ENCODE results near the gene YRDC.

Gene YRDC, protein sequence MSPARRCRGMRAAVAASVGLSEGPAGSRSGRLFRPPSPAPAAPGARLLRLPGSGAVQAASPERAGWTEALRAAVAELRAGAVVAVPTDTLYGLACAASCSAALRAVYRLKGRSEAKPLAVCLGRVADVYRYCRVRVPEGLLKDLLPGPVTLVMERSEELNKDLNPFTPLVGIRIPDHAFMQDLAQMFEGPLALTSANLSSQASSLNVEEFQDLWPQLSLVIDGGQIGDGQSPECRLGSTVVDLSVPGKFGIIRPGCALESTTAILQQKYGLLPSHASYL

DNA sequence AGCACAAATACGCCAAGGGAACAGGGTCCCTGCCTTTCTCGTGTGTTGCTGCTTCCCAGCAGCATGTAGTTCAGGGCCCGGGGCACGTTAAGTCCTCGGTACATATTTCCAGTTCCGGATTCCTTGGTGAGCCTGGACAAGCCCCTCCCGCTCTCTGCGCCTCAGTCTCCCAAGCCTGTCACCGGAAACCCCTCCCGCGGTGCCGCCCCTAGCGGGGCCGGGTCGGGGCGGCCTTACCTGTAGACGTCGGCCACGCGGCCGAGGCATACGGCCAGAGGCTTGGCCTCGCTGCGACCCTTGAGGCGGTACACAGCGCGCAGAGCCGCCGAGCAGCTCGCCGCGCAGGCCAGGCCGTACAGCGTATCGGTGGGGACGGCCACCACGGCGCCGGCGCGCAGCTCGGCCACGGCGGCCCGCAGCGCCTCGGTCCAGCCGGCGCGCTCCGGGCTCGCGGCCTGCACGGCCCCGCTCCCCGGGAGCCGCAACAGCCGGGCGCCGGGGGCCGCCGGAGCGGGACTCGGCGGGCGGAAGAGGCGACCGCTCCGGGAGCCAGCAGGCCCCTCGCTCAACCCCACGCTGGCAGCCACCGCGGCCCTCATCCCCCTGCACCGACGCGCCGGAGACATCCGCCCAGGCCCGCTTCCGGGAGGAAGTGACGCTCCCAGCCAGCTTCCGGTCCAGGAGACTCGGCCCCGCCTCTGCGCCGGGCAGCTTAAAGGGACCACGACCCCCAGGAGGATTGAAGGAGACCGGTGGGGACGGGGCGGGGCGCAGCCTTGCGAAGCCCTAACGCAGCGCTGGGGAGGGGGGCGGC, at the start of gene YRDC, which contains the start of gene C1orf122:
YRDC (minus strand) TSS at position 654 of the 814 bp plus-strand sequence; CDS start at position 626, 28 bp downstream.
C1orf122 (plus strand) TSS at position 236 of the 814 bp plus-strand sequence. CDS start 615 bp downstream, outside the sequence.
- Histone ChIP-seq H3K4me3 (ENCODE audit: low read depth in 1 of 2, low read length in 1 of 2) (peak within 1 kb of the TSS; percentile 86 to 98), H3K27ac (peak within 1 kb of the TSS; percentile 93), H3K4me1 (ENCODE audit: control insufficient read depth in 1 of 2, insufficient read depth in 1 of 2, low read depth in 1 of 2, low read length in 1 of 2) (peaks cover 34 to 51% of the 10 kb centered on the region in 2 experiments), H3K36me3 (peaks cover 54% of the 10 kb centered on the region), H3K9me3 (no peaks in the 10 kb centered on the region), H3K27me3 (no peaks in the 10 kb centered on the region)
- TF ChIP-seq, protein P1, sequence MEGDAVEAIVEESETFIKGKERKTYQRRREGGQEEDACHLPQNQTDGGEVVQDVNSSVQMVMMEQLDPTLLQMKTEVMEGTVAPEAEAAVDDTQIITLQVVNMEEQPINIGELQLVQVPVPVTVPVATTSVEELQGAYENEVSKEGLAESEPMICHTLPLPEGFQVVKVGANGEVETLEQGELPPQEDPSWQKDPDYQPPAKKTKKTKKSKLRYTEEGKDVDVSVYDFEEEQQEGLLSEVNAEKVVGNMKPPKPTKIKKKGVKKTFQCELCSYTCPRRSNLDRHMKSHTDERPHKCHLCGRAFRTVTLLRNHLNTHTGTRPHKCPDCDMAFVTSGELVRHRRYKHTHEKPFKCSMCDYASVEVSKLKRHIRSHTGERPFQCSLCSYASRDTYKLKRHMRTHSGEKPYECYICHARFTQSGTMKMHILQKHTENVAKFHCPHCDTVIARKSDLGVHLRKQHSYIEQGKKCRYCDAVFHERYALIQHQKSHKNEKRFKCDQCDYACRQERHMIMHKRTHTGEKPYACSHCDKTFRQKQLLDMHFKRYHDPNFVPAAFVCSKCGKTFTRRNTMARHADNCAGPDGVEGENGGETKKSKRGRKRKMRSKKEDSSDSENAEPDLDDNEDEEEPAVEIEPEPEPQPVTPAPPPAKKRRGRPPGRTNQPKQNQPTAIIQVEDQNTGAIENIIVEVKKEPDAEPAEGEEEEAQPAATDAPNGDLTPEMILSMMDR (IDR thresholded peaks at IDR 0.05), result peak; percentile 39

DNA sequence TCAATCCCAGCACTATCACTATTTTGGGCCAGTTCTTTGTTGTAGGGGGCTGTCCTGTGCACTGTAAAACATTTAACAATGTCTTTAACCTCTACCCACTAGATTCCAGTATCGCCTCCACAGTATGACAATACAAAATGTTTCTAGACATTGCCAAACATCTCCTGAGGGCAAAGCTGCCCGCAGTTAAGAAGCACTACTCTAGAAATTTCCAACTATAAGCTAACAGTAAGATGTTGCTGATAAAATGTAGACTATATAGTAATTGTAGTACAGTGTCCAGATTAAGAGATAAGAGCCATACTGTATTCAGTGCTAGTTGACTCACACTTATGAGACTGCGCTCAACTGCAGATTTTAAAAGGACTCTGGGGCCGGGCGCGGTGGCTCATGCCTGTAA, 46.4 kb upstream of the YRDC start:
- Histone ChIP-seq H3K4me3 (ENCODE audit: low read depth in 1 of 2, low read length in 1 of 2) (peak overlapping the region in 1 of 2 experiments; percentile 55), H3K36me3 (peaks cover 37% of the 10 kb centered on the region), H3K27ac (peak overlapping the region; percentile 92), H3K9me3 (no peaks in the 10 kb centered on the region), H3K27me3 (no peaks in the 10 kb centered on the region), H3K4me1 (ENCODE audit: control insufficient read depth in 1 of 2, insufficient read depth in 1 of 2, low read depth in 1 of 2, low read length in 1 of 2) (peaks cover 95 to 97% of the 10 kb centered on the region in 2 experiments)
- TF ChIP-seq, protein P1 (IDR thresholded peaks at IDR 0.05), result no peak

DNA sequence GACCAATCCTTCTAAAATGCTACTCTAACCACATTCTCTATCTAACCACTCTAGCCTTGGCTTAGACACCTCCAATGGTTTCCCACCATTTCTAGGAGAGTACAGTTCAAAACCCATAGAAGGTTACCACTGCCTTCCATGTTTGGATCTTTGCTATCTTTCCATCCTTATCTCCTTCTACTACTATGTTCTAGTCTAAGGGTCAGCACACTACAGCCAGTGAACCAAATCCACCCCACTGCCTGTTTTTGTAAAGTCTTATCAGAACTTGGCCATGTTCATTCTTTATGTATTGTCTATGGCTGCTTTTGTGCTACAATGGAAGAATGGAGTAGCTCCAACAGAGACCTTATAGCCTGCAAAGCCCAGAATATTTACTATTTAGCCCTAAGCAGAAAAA, 45.1 kb upstream of the YRDC start:
- Histone ChIP-seq H3K27ac (peak overlapping the region; percentile 92), H3K9me3 (no peaks in the 10 kb centered on the region), H3K4me1 (ENCODE audit: control insufficient read depth in 1 of 2, insufficient read depth in 1 of 2, low read depth in 1 of 2, low read length in 1 of 2) (peaks cover 100% of the 10 kb centered on the region in 2 experiments), H3K27me3 (no peaks in the 10 kb centered on the region), H3K4me3 (ENCODE audit: low read depth in 1 of 2, low read length in 1 of 2) (peak overlapping the region; percentile 41 to 55), H3K36me3 (peaks cover 37% of the 10 kb centered on the region)
- TF ChIP-seq, protein P1 (IDR thresholded peaks at IDR 0.05), result no peak

DNA sequence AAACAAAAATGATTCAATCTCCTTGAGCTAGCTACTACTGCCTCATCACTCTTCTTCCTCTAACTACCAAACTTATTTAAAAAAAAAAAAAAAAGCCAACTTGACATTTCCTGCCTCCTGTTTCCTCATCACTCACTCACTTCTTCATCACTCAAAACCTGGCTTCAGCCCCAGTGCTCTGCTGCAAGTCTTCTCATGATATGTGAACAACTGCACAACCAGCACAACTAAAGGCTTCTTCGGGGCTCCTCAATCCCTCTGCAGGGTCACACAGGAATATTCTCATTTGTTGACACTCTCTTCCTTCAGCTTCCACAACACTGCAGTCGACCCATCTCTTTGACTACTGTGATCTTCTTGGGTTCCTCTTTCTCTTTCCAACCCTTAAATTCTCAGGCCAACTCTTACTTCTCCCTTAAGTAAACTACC, 43.8 kb upstream of the YRDC start:
- no peaks in the 10 kb centered on the region for H3K9me3 ChIP-seq
- TF ChIP-seq, protein P1 (IDR thresholded peaks at IDR 0.05), result no peak
- peak overlapping the region; percentile 41 to 55 for H3K4me3 ChIP-seq (ENCODE audit: low read depth in 1 of 2, low read length in 1 of 2)
- H3K27me3 ChIP-seq, result no peaks in the 10 kb centered on the region
- H3K36me3 ChIP-seq, result peaks cover 29% of the 10 kb centered on the region
- H3K4me1 ChIP-seq (ENCODE audit: control insufficient read depth in 1 of 2, insufficient read depth in 1 of 2, low read depth in 1 of 2, low read length in 1 of 2), result peaks cover 100% of the 10 kb centered on the region in 2 experiments
- peak overlapping the region; percentile 92 for H3K27ac ChIP-seq

DNA sequence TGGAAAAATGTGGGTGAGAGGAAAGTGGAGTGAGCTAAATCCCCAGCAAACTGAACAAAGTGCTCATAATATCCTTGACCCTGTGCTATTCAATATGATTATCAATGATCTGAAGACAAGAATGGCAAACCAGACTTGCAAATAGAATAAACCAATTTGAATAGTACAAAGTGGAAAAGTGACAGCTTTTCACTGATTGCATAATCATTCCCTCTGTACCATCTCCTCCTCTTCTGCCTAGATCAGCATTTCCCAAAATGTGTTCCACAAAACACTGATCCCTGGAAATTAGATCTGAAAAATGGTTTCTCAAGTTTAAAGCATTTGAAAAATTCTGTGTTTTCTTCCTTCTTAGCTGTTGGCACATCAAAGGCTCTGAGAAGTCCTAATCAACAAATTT, 43.3 kb upstream of the YRDC start:
- TF ChIP-seq, protein P1 (IDR thresholded peaks at IDR 0.05), result no peak
- Histone ChIP-seq H3K4me1 (ENCODE audit: control insufficient read depth in 1 of 2, insufficient read depth in 1 of 2, low read depth in 1 of 2, low read length in 1 of 2) (peaks cover 100% of the 10 kb centered on the region in 2 experiments), H3K4me3 (ENCODE audit: low read depth in 1 of 2, low read length in 1 of 2) (peak overlapping the region; percentile 41 to 55), H3K36me3 (peaks cover 23% of the 10 kb centered on the region), H3K27ac (peak overlapping the region; percentile 92), H3K27me3 (no peaks in the 10 kb centered on the region), H3K9me3 (no peaks in the 10 kb centered on the region)
